H1 (cell line): ENCODE results near the gene SLC16A5. TPM values are rescaled to one million over a fixed set of nuclear protein-coding genes. Genes with fewer than 3 reads are reported as not detected.

ENCODE experiments used
- CTCF ChIA-PET: fragments of 300-600 bp; sonication (Branson Sonifier 250); formaldehyde crosslinking; loops from one replicate; lab custom pipeline; 2021; ENCODE audit not compliant: partially characterized antibody; lab: Charles Lee
- POLR2A ChIA-PET: fragments of 300-600 bp; sonication (Branson Sonifier 250); formaldehyde crosslinking; loops from one replicate; lab custom pipeline; 2021; ENCODE audit warnings: inconsistent platforms; ENCODE audit not compliant: partially characterized antibody; lab: Charles Lee
- DNase-seq, 2 experiments: peaks; one replicate each; pipeline versions ENCODE4 v3.0.0 to v3.0.0-alpha.2; 2010 to 2022; ENCODE audit warnings: low spot score in 2 of 2, low read depth in 1 of 2, mixed read lengths in 1 of 2
- FAIRE-seq: peaks from 2 replicates; lab custom pipeline; 2011; peaks lifted over from hg19 to GRCh38; lab: Jason Lieb, UNC
- H2AFZ ChIP-seq: 2 replicates; pipeline ENCODE4 v1.8.1; 2012; ENCODE audit warnings: low read length, inconsistent platforms
- H2AK5ac ChIP-seq: 2 replicates; pipeline ENCODE4 v1.6.1; 2013; ENCODE audit warnings: low read depth, low read length
- H2BK120ac ChIP-seq: replicated peaks from 2 replicates; pipeline ENCODE3; 2013; ENCODE audit warnings: low read depth, low read length, inconsistent platforms
- H2BK12ac ChIP-seq: 2 replicates; pipeline ENCODE4 v1.6.1; 2013; ENCODE audit warnings: low read depth, low read length
- H2BK15ac ChIP-seq: 2 replicates; pipeline ENCODE4 v1.6.1; 2013; ENCODE audit warnings: low read length
- H2BK20ac ChIP-seq: 2 replicates; pipeline ENCODE4 v1.6.1; 2013; ENCODE audit warnings: low read length
- H2BK5ac ChIP-seq: 2 replicates; pipeline ENCODE4 v1.6.1; 2013; ENCODE audit warnings: low read depth, low read length
- H3K14ac ChIP-seq: 2 replicates; pipeline ENCODE4 v1.6.1; 2013; ENCODE audit warnings: inconsistent platforms; ENCODE audit not compliant: insufficient read length
- H3K18ac ChIP-seq: 2 replicates; pipeline ENCODE4 v1.6.1; 2013; ENCODE audit warnings: low read length; ENCODE audit errors: extremely low read depth
- H3K23ac ChIP-seq: 2 replicates; pipeline ENCODE4 v1.6.1; 2013; ENCODE audit warnings: inconsistent platforms; ENCODE audit not compliant: insufficient read length
- H3K23me2 ChIP-seq: 2 replicates; pipeline ENCODE4 v1.6.1; 2013; ENCODE audit warnings: low read depth, low read length
- H3K27ac ChIP-seq: 2 replicates; pipeline ENCODE4 v1.6.1; 2011; ENCODE audit warnings: low read depth, low read length, inconsistent platforms
- H3K27me3 ChIP-seq, 4 experiments: replicated peaks in 1 of 4; 1 replicate in 1 of 4; 2 replicates in 3 of 4; pipeline versions ENCODE4 v1.6.1 to v1.8.1; 2011 to 2013; ENCODE audit warnings: low read length in 3 of 4, mild to moderate bottlenecking in 3 of 4, inconsistent platforms in 2 of 4, mixed read lengths in 2 of 4, moderate library complexity in 1 of 4; ENCODE audit not compliant: control insufficient read depth in 3 of 4, insufficient read depth in 3 of 4; ENCODE audit errors: extremely low read depth in 1 of 4
- H3K36me3 ChIP-seq, 4 experiments: 2 replicates each; pipeline versions ENCODE4 v1.6.1 to v1.8.1; 2011 to 2013; ENCODE audit warnings: mild to moderate bottlenecking in 4 of 4, low read length in 3 of 4, moderate library complexity in 2 of 4, control low read depth in 1 of 4, inconsistent platforms in 1 of 4; ENCODE audit not compliant: insufficient read depth in 4 of 4, control insufficient read depth in 2 of 4
- H3K4ac ChIP-seq: replicated peaks from 2 replicates; pipeline ENCODE3; 2013; ENCODE audit warnings: low read length, low read depth, mixed read lengths, inconsistent platforms; ENCODE audit not compliant: insufficient read length
- H3K4me1 ChIP-seq, 4 experiments: replicated peaks in 1 of 4; 1 replicate in 1 of 4; 2 replicates in 3 of 4; pipeline versions ENCODE4 v1.6.1 to v1.8.1; 2011 to 2013; ENCODE audit warnings: low read length in 3 of 4, inconsistent platforms in 2 of 4, mixed read lengths in 1 of 4; ENCODE audit not compliant: insufficient read depth in 4 of 4, control insufficient read depth in 3 of 4
- H3K4me2 ChIP-seq, 2 experiments: 2 replicates each; pipeline versions ENCODE4 v1.6.1 to v1.8.1; 2011 to 2013; ENCODE audit warnings: low read depth in 2 of 2, low read length in 2 of 2, control low read depth in 1 of 2, inconsistent platforms in 1 of 2, mild to moderate bottlenecking in 1 of 2; ENCODE audit not compliant: insufficient read depth in 1 of 2
- H3K4me3 ChIP-seq, 4 experiments: fragments of 200-600, 300-600 bp in 1 of 4; sonication (generic), shearing (Covaris generic), sonication (Bioruptor Twin) in 1 of 4; 2 replicates each; pipeline versions ENCODE4 v1.5.1 to v1.8.1; 2011 to 2016; ENCODE audit warnings: low read length in 4 of 4, low read depth in 3 of 4, control low read depth in 2 of 4, inconsistent platforms in 2 of 4, mild to moderate bottlenecking in 2 of 4, mixed read lengths in 1 of 4, moderate library complexity in 1 of 4; ENCODE audit not compliant: insufficient read depth in 2 of 4; ENCODE audit errors: extremely low read depth in 1 of 4
- H3K56ac ChIP-seq: replicated peaks from 2 replicates; pipeline ENCODE3; 2013; ENCODE audit warnings: low read depth, mild to moderate bottlenecking, mixed read lengths, low read length, inconsistent platforms; ENCODE audit not compliant: insufficient read length
- H3K79me1 ChIP-seq: 2 replicates; pipeline ENCODE4 v1.6.1; 2013; ENCODE audit warnings: low read depth, low read length, control low read depth
- H3K79me2 ChIP-seq, 2 experiments: 2 replicates each; pipeline versions ENCODE4 v1.6.1 to v1.8.1; 2012 to 2013; ENCODE audit warnings: low read length in 2 of 2, mild to moderate bottlenecking in 2 of 2, inconsistent platforms in 1 of 2; ENCODE audit not compliant: insufficient read depth in 2 of 2, control insufficient read depth in 1 of 2
- H3K9ac ChIP-seq, 4 experiments: replicated peaks in 1 of 4; 1 replicate in 1 of 4; 2 replicates in 3 of 4; pipeline versions ENCODE4 v1.6.1 to v1.8.1; 2011 to 2013; ENCODE audit warnings: low read depth in 3 of 4, low read length in 3 of 4, control low read depth in 2 of 4, mild to moderate bottlenecking in 2 of 4, moderate library complexity in 2 of 4, inconsistent platforms in 1 of 4; ENCODE audit errors: extremely low read depth in 1 of 4
- H3K9me3 ChIP-seq, 2 experiments: 2 replicates each; pipeline versions ENCODE4 v1.6.1 to v1.8.1; 2012 to 2013; ENCODE audit warnings: mild to moderate bottlenecking in 2 of 2, moderate library complexity in 2 of 2, control low read depth in 1 of 2, inconsistent platforms in 1 of 2, low read depth in 1 of 2, low read length in 1 of 2, mixed read lengths in 1 of 2; ENCODE audit not compliant: insufficient read depth in 2 of 2
- H4K20me1 ChIP-seq, 2 experiments: replicated peaks in 1 of 2; 2 replicates each; pipeline versions ENCODE3 to v1.8.1; 2011 to 2013; ENCODE audit warnings: inconsistent platforms in 2 of 2, low read length in 2 of 2, mild to moderate bottlenecking in 1 of 2; ENCODE audit not compliant: insufficient read depth in 2 of 2, control insufficient read depth in 1 of 2
- H4K5ac ChIP-seq: 2 replicates; pipeline ENCODE4 v1.6.1; 2013; ENCODE audit warnings: low read length, low read depth, mixed read lengths, inconsistent platforms; ENCODE audit not compliant: insufficient read length
- H4K8ac ChIP-seq: 2 replicates; pipeline ENCODE4 v1.8.0; 2013; ENCODE audit warnings: mild to moderate bottlenecking, moderate library complexity, low read length, inconsistent platforms; ENCODE audit not compliant: insufficient read depth; ENCODE audit errors: extremely low read depth
- H4K91ac ChIP-seq: replicated peaks from 2 replicates; pipeline ENCODE3; 2013; ENCODE audit warnings: low read length, mixed read lengths, inconsistent platforms; ENCODE audit not compliant: insufficient read length
- CHD2 ChIP-seq: IDR thresholded peaks from 2 replicates; pipeline ENCODE4 v1.6.1; 2012; ENCODE audit warnings: low read length, improper control_type of control experiment
- JUND ChIP-seq: IDR thresholded peaks from 2 replicates; pipeline ENCODE4 v1.6.1; 2011; ENCODE audit warnings: mild to moderate bottlenecking, improper control_type of control experiment, low read length
- KDM5A ChIP-seq: fragments of 200-600 bp; IDR thresholded peaks from 2 replicates; pipeline ENCODE4 v1.7.1; 2012; ENCODE audit warnings: mild to moderate bottlenecking, low read length, inconsistent platforms, mixed read lengths
- RXRA ChIP-seq: IDR thresholded peaks from 2 replicates; pipeline ENCODE4 v1.6.1; 2011; ENCODE audit warnings: low read depth, mild to moderate bottlenecking, low read length, moderate library complexity; ENCODE audit not compliant: insufficient read depth
- SAP30 ChIP-seq: fragments of 300-600 bp; sonication (generic); IDR thresholded peaks from 2 replicates; pipeline ENCODE4 v1.7.1; 2012; ENCODE audit warnings: low read length, moderate library complexity, mild to moderate bottlenecking, inconsistent platforms; ENCODE audit not compliant: insufficient read depth, insufficient replicate concordance
- TCF12 ChIP-seq: IDR thresholded peaks from 2 replicates; pipeline ENCODE4 v1.6.1; 2011; ENCODE audit warnings: low read depth, mild to moderate bottlenecking, low read length
- WGBS, 2 experiments: shearing (Covaris generic) in 1 of 2; methylation state at CpG; one replicate each; pipeline versions ENCODE4 v1.1.6 to v1.1.7; 2013 to 2015; ENCODE audit warnings: low lambda C conversion rate in 2 of 2, mixed read lengths in 2 of 2, inconsistent platforms in 1 of 2, low coverage in 1 of 2, missing lambda C conversion rate in 1 of 2; ENCODE audit not compliant: insufficient replicate concordance in 2 of 2, insufficient coverage in 1 of 2, insufficient read length in 1 of 2; ENCODE audit errors: extremely low coverage in 1 of 2, missing lambda C conversion rate in 1 of 2; 5-methylcytosine and 5-hydroxymethylcytosine counted together
- polyA plus RNA-seq, 7 experiments: library from polyadenylated mRNA; depleted of rRNA in 3 of 7; stranded (reverse) in 5 of 7; unstranded in 2 of 7; fragments of >200 nt in 5 of 7; fragments of 200-250 nt in 2 of 7; gene quantifications; 1 replicate in 5 of 7; 2 replicates in 1 of 7; 4 replicates in 1 of 7; pipeline versions ENCODE4 v1.2.1 to v1.2.3, GENCODE V29; 2011 to 2013; ENCODE audit warnings: missing spikeins in 2 of 7, mixed read lengths in 2 of 7
- total RNA-seq: library from RNA; stranded (reverse); fragmentation: NEBNext Ultra II Directional; extraction: Animal tissue kit (Norgen Biotek cat#: 25700); gene quantifications from 2 replicates; pipeline ENCODE4 v1.2.1, GENCODE V29; 2021
- TF ChIP-seq, protein P1 (sequence below): IDR thresholded peaks from 2 replicates; pipeline ENCODE4 v1.6.1; 2012; ENCODE audit warnings: low read length, inconsistent platforms
- TF ChIP-seq, protein P2 (sequence below): IDR thresholded peaks from 2 replicates; pipeline ENCODE4 v1.6.1; 2012; ENCODE audit warnings: inconsistent platforms

The SLC16A5 gene
- total and polyA plus RNA-seq, 2 of the 8 experiments (the other 6 are each of a cell fraction or from before 2014, with no cell fraction given): 17.1 to 34.7 TPM

DNA sequence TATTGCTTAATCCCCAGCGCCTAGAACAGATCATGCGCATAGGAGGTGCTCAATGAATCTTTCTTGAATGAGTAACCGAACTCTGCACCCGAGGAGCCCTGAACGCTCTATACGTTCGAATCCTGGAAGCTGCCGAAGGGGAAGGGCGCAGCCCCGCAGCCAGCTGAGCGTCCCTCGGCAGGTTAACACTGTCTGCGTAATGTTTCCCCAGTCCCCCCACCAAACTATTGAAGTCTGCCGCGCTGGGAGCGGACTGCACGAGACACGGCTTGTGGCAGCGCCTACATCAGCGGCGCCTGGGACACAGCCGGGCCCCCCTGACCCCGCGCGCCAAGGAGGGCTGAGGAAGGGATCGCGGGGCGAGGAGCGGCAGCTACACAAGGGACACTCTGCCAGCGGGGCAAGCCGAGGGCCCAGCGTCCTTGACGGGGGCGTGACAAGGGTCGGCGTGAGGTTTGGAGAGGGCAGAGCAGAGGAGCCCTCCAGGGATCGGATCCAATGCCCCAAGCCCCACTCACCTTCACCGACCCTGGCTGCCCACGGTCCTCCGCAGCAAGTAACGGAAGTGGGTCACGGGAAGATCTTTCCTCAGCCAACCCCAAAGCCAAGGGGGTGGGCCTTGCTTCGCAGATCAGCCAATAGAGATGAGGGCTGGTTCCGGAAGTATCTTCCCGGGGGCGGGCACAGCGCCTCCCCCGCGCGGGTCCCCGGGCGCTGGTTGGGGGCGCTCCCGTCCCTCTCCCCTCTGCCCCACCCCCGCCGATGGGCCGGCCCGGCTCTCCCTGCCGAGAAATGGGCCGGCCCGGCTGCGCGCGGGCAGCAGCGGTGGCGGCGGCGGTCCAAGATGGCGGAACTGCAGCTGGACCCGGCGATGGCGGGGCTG lies 41.1 kb upstream of the SLC16A5 start, which contains the start of the genes ATP5PD and KCTD2:
ATP5PD (minus strand) TSS at position 563 of the 883 bp plus-strand sequence. CDS start 4,319 bp downstream, outside the sequence.
KCTD2 (plus strand) TSS at position 819 of the 883 bp plus-strand sequence; CDS start at position 845, 26 bp downstream.
- Histone ChIP-seq H3K4me2 (peak within 1 kb of the TSS; percentile 82 to 97), H3K27ac (peak within 1 kb of the TSS; percentile 75; the same call in 1 of the 2 replicates), H2BK5ac (peak within 1 kb of the TSS; percentile 98), H4K5ac (peak within 1 kb of the TSS; percentile 96), H3K18ac (peak within 1 kb of the TSS; percentile 11), H2BK120ac (no peak within 1 kb of the TSS), H4K20me1 (peaks cover under 1 to 3% of the 10 kb centered on the region in 2 experiments), H4K8ac (peak within 1 kb of the TSS; percentile 85), H4K91ac (peak within 1 kb of the TSS; percentile 75), H3K23ac (no peak within 1 kb of the TSS), H3K4me1 (peaks cover 4 to 20% (median 5%) of the 10 kb centered on the region in 4 experiments; a peak in 6 of 7 replicates), H3K79me1 (peaks cover 4% of the 10 kb centered on the region; the same call in 1 of the 2 replicates), H3K79me2 (peaks cover 8 to 36% of the 10 kb centered on the region in 2 experiments), H2BK15ac (peak within 1 kb of the TSS; percentile 12; the same call in 1 of the 2 replicates), H3K23me2 (no peaks in the 10 kb centered on the region; the same call in 1 of the 2 replicates), H3K14ac (no peak within 1 kb of the TSS), H3K56ac (peak within 1 kb of the TSS; percentile 93), H3K27me3 (no peaks in the 10 kb centered on the region), H3K9ac (peak within 1 kb of the TSS; percentile 70 to 85 (median 81)), H2AK5ac (no peak within 1 kb of the TSS), H2AFZ (no peak within 1 kb of the TSS), H3K36me3 (peaks cover 0 to 31% (median 9%) of the 10 kb centered on the region in 4 experiments; a peak in 6 of 8 replicates), H2BK20ac (no peak within 1 kb of the TSS), H2BK12ac (peak within 1 kb of the TSS; percentile 55; the same call in 1 of the 2 replicates), H3K9me3 (no peaks in the 10 kb centered on the region), H3K4ac (peak within 1 kb of the TSS; percentile 94), H3K4me3 (peak within 1 kb of the TSS; percentile 86 to 98 (median 97))
- no peak for FAIRE-seq
- 2% methylated on average over 44 of the region's 72 CpGs; no CpG with 5 or more reads in 1 of the 2 experiments for WGBS, 2 experiments
- DNase-seq: peak; percentile 86 to 94
- CTCF ChIA-PET: interaction anchor here (0.5 to 2.2 kb wide), 2 partner anchors 15 to 60 kb away, joined by 4 to 10 read pairs; no protein-coding TSS in a partner anchor
- POLR2A ChIA-PET: interaction anchor here (0.5 to 4.8 kb wide), 20 partner anchors 9 to 192 kb away, joined by 3 to 20 read pairs (median 3); partner anchors contain the start of genes CDR2L, HID1, MRPL58 and NT5C
- TF ChIP-seq JUND (peak; percentile 91), TCF12 (no peak), RXRA (no peak), KDM5A (peak; percentile 41; the same call in 1 of the 2 replicates), SAP30 (peak; percentile 49), CHD2 (peak; percentile 82)
- TF ChIP-seq, protein P1, sequence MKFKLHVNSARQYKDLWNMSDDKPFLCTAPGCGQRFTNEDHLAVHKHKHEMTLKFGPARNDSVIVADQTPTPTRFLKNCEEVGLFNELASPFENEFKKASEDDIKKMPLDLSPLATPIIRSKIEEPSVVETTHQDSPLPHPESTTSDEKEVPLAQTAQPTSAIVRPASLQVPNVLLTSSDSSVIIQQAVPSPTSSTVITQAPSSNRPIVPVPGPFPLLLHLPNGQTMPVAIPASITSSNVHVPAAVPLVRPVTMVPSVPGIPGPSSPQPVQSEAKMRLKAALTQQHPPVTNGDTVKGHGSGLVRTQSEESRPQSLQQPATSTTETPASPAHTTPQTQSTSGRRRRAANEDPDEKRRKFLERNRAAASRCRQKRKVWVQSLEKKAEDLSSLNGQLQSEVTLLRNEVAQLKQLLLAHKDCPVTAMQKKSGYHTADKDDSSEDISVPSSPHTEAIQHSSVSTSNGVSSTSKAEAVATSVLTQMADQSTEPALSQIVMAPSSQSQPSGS: no peak
- TF ChIP-seq, protein P2, sequence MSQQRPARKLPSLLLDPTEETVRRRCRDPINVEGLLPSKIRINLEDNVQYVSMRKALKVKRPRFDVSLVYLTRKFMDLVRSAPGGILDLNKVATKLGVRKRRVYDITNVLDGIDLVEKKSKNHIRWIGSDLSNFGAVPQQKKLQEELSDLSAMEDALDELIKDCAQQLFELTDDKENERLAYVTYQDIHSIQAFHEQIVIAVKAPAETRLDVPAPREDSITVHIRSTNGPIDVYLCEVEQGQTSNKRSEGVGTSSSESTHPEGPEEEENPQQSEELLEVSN: no peak
